Keratinocyte (primary cell): Measurements from ENCODE around the gene PLAGL1.

Experiments used
- EZH2 ChIP-seq: IDR thresholded peaks from one replicate; pipeline ENCODE4 v1.6.1; 2012; ENCODE audit warnings: inconsistent platforms, mild to moderate bottlenecking, low read length, moderate library complexity
- TF ChIP-seq, protein P1 (sequence below), 3 experiments: IDR thresholded peaks in 1 of 3; conservative IDR thresholded peaks in 1 of 3; optimal IDR thresholded peaks in 1 of 3; 2 replicates in 2 of 3; 3 replicates in 1 of 3; pipeline versions ENCODE3 to v1.5.1; 2011; ENCODE audit warnings: low read length in 3 of 3, mild to moderate bottlenecking in 3 of 3, moderate library complexity in 2 of 3, control low read depth in 1 of 3, inconsistent platforms in 1 of 3; ENCODE audit not compliant: insufficient read depth in 2 of 3; ENCODE audit errors: extremely low read depth in 1 of 3

DNA sequence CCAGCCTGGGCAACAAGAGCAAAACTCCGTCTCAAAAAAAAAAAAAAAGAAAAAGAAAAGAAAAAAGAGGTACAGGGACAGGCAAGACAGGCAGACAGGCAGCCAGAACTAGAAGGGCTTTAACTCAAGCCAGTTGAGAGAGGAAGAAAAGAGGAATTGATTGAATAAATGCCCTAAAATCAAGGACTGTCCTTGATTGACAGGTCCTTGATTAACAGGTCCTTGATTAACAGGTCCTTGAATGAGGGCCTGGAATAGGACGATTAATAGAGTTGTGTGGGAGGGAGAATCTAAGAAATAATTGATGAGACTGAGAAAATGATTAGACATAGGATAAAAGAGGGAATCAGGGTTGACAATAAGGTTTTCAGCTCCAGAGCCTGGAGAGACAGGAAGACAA, 107.7 kb downstream of the PLAGL1 start:
- TF ChIP-seq, protein P1, sequence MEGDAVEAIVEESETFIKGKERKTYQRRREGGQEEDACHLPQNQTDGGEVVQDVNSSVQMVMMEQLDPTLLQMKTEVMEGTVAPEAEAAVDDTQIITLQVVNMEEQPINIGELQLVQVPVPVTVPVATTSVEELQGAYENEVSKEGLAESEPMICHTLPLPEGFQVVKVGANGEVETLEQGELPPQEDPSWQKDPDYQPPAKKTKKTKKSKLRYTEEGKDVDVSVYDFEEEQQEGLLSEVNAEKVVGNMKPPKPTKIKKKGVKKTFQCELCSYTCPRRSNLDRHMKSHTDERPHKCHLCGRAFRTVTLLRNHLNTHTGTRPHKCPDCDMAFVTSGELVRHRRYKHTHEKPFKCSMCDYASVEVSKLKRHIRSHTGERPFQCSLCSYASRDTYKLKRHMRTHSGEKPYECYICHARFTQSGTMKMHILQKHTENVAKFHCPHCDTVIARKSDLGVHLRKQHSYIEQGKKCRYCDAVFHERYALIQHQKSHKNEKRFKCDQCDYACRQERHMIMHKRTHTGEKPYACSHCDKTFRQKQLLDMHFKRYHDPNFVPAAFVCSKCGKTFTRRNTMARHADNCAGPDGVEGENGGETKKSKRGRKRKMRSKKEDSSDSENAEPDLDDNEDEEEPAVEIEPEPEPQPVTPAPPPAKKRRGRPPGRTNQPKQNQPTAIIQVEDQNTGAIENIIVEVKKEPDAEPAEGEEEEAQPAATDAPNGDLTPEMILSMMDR (optimal IDR thresholded peaks at IDR 0.05 in 1 of 3, IDR thresholded peaks at IDR 0.05 in 1 of 3, conservative IDR thresholded peaks at IDR 0.05 in 1 of 3; ENCODE audit: extremely low read depth in 1 of 3, insufficient read depth in 2 of 3, low read length in 3 of 3) = no peak
- TF ChIP-seq EZH2 = no peak
